CD14-positive monocyte (primary cell): ENCODE results near the gene CCDC12. TPM values are rescaled to one million over a fixed set of nuclear protein-coding genes. Genes with fewer than 3 reads are reported as not detected.

Experiments
- DNase-seq, 3 donors: peaks; one replicate each; pipeline ENCODE4 v3.0.0-alpha.2; 2011 to 2022
- H2AFZ ChIP-seq: 2 replicates; pipeline ENCODE4 v1.6.0; 2012; ENCODE audit warnings: mild to moderate bottlenecking, low read depth, low read length, inconsistent platforms; ENCODE audit not compliant: insufficient read depth, poor library complexity, severe bottlenecking
- H3K27ac ChIP-seq, 2 donors: 1 replicate in 1 of 2; 2 replicates in 1 of 2; pipeline ENCODE4 v1.5.1; 2012 to 2013; ENCODE audit warnings: low read length in 2 of 2, control low read depth in 1 of 2, inconsistent platforms in 1 of 2, low read depth in 1 of 2, mild to moderate bottlenecking in 1 of 2
- H3K27me3 ChIP-seq, 2 donors: one replicate each; pipeline versions ENCODE4 v1.6.0 to v1.6.1; 2011 to 2013; ENCODE audit warnings: low read length in 2 of 2; ENCODE audit not compliant: control insufficient read depth in 2 of 2, insufficient read depth in 2 of 2
- H3K36me3 ChIP-seq, 2 donors: replicated peaks in 1 of 2; 1 replicate in 1 of 2; 2 replicates in 1 of 2; pipeline versions ENCODE4 v1.5.1 to v1.6.1; 2012 to 2013; ENCODE audit warnings: low read length in 2 of 2, control low read depth in 1 of 2, inconsistent platforms in 1 of 2, mild to moderate bottlenecking in 1 of 2; ENCODE audit not compliant: insufficient read depth in 2 of 2, control insufficient read depth in 1 of 2
- H3K4me1 ChIP-seq, 2 donors: 1 replicate in 1 of 2; 2 replicates in 1 of 2; pipeline versions ENCODE4 v1.5.1 to v1.6.1; 2012 to 2013; ENCODE audit warnings: low read length in 2 of 2, control low read depth in 1 of 2, inconsistent platforms in 1 of 2, mild to moderate bottlenecking in 1 of 2, moderate library complexity in 1 of 2; ENCODE audit not compliant: insufficient read depth in 2 of 2, control insufficient read depth in 1 of 2
- H3K4me2 ChIP-seq: replicated peaks from 2 replicates; pipeline ENCODE3; 2012; ENCODE audit warnings: low read length, moderate library complexity, mild to moderate bottlenecking; ENCODE audit not compliant: poor library complexity, severe bottlenecking; ENCODE audit errors: extremely low read depth
- H3K4me3 ChIP-seq, 3 experiments: fragments of 200-600 bp in 1 of 3; sonication (generic) in 1 of 3; replicated peaks in 1 of 3; 1 replicate in 2 of 3; 2 replicates in 1 of 3; pipeline ENCODE4 v1.5.1; 2011 to 2013; ENCODE audit warnings: low read length in 3 of 3, mild to moderate bottlenecking in 3 of 3, control low read depth in 2 of 3, low read depth in 2 of 3, inconsistent platforms in 1 of 3, moderate library complexity in 1 of 3
- H3K79me2 ChIP-seq: 2 replicates; pipeline ENCODE4 v1.6.0; 2012; ENCODE audit warnings: mild to moderate bottlenecking, control low read depth, inconsistent platforms, low read length, moderate library complexity; ENCODE audit not compliant: insufficient read depth
- H3K9ac ChIP-seq: 2 replicates; pipeline ENCODE4 v1.6.0; 2017; ENCODE audit warnings: low read length, mild to moderate bottlenecking; ENCODE audit not compliant: insufficient read depth, poor library complexity, severe bottlenecking
- H3K9me3 ChIP-seq, 2 donors: replicated peaks in 1 of 2; 1 replicate in 1 of 2; 2 replicates in 1 of 2; pipeline versions ENCODE4 v1.5.1 to v1.6.1; 2012 to 2013; ENCODE audit warnings: low read length in 2 of 2, control low read depth in 1 of 2; ENCODE audit not compliant: control insufficient read depth in 1 of 2, insufficient read depth in 1 of 2
- H4K20me1 ChIP-seq: 2 replicates; pipeline ENCODE4 v1.6.0; 2012; ENCODE audit warnings: mild to moderate bottlenecking, low read length, control low read depth, moderate library complexity; ENCODE audit not compliant: insufficient read depth
- H3K27ac Mint-ChIP-seq, 7 donors: one replicate each; pipeline ENCODE4 v1.8.0; 2020; ENCODE audit warnings: mild to moderate bottlenecking in 7 of 7, mixed read lengths in 7 of 7, moderate library complexity in 6 of 7, inconsistent platforms in 2 of 7
- H3K27me3 Mint-ChIP-seq, 3 donors: one replicate each; pipeline ENCODE4 v1.8.0; 2021 to 2022; ENCODE audit warnings: low read depth in 3 of 3, mild to moderate bottlenecking in 3 of 3, mixed read lengths in 3 of 3, moderate library complexity in 3 of 3, inconsistent platforms in 1 of 3
- H3K36me3 Mint-ChIP-seq, 2 donors: one replicate each; pipeline ENCODE4 v1.8.0; 2020; ENCODE audit warnings: mixed read lengths in 2 of 2, inconsistent platforms in 1 of 2, mild to moderate bottlenecking in 1 of 2
- H3K4me1 Mint-ChIP-seq: one replicate; pipeline ENCODE4 v1.8.0; 2020; ENCODE audit warnings: mild to moderate bottlenecking, mixed read lengths
- H3K4me3 Mint-ChIP-seq, 2 donors: one replicate each; pipeline ENCODE4 v1.8.0; 2020; ENCODE audit warnings: mild to moderate bottlenecking in 2 of 2, mixed read lengths in 2 of 2, moderate library complexity in 1 of 2
- H3K9me3 Mint-ChIP-seq, 7 donors: one replicate each; pipeline ENCODE4 v1.8.0; 2020 to 2022; ENCODE audit warnings: mixed read lengths in 7 of 7, mild to moderate bottlenecking in 6 of 7, moderate library complexity in 6 of 7, inconsistent platforms in 2 of 7
- WGBS: methylation state at CpG from one replicate; pipeline ENCODE4 v1.1.5; 2013; ENCODE audit warnings: missing lambda C conversion rate; ENCODE audit not compliant: insufficient coverage; 5-methylcytosine and 5-hydroxymethylcytosine counted together
- intact Hi-C, 2 donors: fragments of 100-400 bp; cut with micrococcal nuclease; formaldehyde crosslinking; loops; one replicate each; pipeline versions ENCODE4 v1.15.0 to v1.15.1; 2023
- polyA plus RNA-seq, 3 donors: library from polyadenylated mRNA; depleted of rRNA in 1 of 3; unstranded in 2 of 3; stranded (reverse) in 1 of 3; fragments of 300-500 nt in 2 of 3; fragments of >200 nt in 1 of 3; fragmentation: Illumina TruSeq in 2 of 3; gene quantifications; 1 replicate in 2 of 3; 2 replicates in 1 of 3; pipeline ENCODE4 v1.2.3, GENCODE V29; 2012 to 2021
- TF ChIP-seq, protein P1 (sequence below): fragments of 200-600 bp; IDR thresholded peaks from one replicate; pipeline ENCODE4 v1.8.0; 2022; ENCODE audit warnings: antibody characterized with exemption, mild to moderate bottlenecking

The CCDC12 gene
- polyA plus RNA-seq, 3 donors: 50.1 to 70.7 (median 55.8) TPM

DNA sequence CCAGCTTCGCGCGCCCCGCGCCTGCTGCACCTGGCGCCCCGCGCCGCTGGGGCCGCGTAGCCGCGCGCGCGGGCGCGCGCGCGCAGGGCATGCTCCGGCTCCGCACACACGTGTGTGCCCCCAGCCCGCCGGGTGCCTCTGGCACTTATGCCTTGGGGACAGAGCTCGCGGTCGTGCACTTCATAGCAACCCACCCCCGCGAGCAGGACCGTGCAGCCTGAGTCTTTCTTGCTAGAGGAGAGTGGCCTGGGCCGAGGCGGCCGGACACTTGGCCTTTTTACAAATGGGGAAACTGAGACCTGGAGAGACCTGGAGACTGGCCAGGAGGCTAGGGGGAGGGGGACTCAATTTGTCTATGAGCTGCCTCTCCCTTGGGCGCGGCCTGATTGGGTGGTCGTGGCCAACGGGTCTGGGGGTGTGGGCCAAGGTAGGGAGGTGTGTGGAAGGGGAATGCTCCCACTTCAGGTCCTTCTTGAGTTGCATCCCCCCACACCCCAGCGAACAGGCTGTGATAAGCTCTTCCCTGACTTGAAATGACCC lies 3.5 kb upstream of the CCDC12 start:
- Histone ChIP-seq H3K36me3 (peaks cover 0 to 2% of the 10 kb centered on the region in 2 donors), H3K4me3 (peak overlapping the region; percentile 92 to 96 (median 92)), H3K4me1 (peaks cover 83 to 87% of the 10 kb centered on the region in 2 donors), H2AFZ (peak overlapping the region; percentile 29), H3K27me3 (no peaks in the 10 kb centered on the region), H3K27ac (peak overlapping the region in 1 of 2 donors; percentile 89), H3K79me2 (peaks cover 91% of the 10 kb centered on the region), H3K9me3 (no peaks in the 10 kb centered on the region), H3K9ac (peak overlapping the region; percentile 67), H4K20me1 (peaks cover 36% of the 10 kb centered on the region), H3K4me2 (peak overlapping the region; percentile 96)
- Mint-ChIP-seq H3K4me3 (peak overlapping the region; percentile 85 to 93), H3K4me1 (peaks cover 75% of the 10 kb centered on the region), H3K27ac (peak overlapping the region; percentile 64 to 91 (median 84)), H3K36me3 (peaks cover 10 to 19% of the 10 kb centered on the region in 2 donors), H3K27me3 (peaks cover 0 to 1% (median 0%) of the 10 kb centered on the region in 3 donors), H3K9me3 (no peaks in the 10 kb centered on the region)
- intact Hi-C loops: loop anchor here (5.0 to 10.0 kb wide), 3 partner anchors 48 to 285 kb away; partner anchors contain the start of gene ALS2CL (in 1 of the 2)
- TF ChIP-seq, protein P1, sequence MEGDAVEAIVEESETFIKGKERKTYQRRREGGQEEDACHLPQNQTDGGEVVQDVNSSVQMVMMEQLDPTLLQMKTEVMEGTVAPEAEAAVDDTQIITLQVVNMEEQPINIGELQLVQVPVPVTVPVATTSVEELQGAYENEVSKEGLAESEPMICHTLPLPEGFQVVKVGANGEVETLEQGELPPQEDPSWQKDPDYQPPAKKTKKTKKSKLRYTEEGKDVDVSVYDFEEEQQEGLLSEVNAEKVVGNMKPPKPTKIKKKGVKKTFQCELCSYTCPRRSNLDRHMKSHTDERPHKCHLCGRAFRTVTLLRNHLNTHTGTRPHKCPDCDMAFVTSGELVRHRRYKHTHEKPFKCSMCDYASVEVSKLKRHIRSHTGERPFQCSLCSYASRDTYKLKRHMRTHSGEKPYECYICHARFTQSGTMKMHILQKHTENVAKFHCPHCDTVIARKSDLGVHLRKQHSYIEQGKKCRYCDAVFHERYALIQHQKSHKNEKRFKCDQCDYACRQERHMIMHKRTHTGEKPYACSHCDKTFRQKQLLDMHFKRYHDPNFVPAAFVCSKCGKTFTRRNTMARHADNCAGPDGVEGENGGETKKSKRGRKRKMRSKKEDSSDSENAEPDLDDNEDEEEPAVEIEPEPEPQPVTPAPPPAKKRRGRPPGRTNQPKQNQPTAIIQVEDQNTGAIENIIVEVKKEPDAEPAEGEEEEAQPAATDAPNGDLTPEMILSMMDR: no peak
- under 1% methylated on average over 35 of the region's 40 CpGs for WGBS
- no peak for DNase-seq

DNA sequence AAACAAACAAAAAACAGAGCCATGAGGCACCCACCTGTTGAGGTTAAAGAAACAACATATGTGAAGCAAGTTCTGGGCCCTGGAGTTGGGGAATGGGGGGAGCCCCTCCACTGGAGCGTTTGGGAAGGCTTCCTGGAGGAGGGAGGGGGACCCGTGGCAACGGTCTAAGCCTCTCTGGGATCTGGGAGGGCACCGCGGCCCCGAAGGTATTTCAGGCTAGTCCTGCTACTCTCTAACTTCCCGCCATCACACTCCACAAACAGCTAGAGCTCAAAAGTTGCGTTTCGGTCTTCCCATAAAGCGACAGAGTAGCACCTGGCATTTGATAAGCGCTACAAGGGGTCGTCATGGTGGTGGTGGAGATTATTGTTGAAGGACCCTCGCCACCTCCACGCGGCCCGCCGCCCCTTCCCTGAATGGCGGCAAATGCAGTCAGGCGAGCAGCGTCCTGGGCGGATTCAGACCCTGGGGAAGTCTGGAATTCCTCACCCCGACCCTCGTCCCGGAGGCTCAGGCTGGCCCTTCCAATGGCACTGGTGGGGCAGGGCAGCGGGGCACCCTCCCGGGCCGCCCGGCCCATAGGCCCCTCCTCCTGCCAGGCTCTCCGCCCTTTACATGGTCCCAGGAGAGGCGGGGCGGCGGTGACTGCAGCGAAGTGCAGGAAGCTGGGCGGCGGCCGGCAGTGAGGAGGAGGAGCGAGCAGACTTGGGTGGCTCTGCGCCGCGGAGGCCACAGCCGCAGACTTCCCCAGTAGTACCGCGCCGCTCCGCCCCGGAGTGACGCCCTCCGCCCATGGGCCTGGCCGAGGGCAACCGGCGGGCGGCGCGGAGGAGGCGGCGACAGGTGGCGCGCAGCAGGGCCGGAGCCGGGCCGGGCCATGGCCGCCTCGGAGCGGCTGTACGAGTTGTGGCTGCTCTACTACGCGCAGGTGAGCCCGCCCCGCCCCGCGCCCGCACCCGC lies 2.7 kb upstream of the CCDC12 start, which contains the start of gene NBEAL2:
Gene NBEAL2, plus strand, starts transcription at position 682 of the 960 bp plus-strand sequence. Its CDS starts 196 bp downstream, at position 878.
- Histone ChIP-seq H3K4me3 (peak within 1 kb of the TSS; percentile 92 to 96 (median 94)), H3K4me2 (peak within 1 kb of the TSS; percentile 96), H3K36me3 (no peaks in the 10 kb centered on the region), H3K79me2 (peaks cover 91% of the 10 kb centered on the region), H3K27me3 (no peaks in the 10 kb centered on the region), H3K9me3 (no peaks in the 10 kb centered on the region), H4K20me1 (peaks cover 36% of the 10 kb centered on the region), H3K27ac (peak within 1 kb of the TSS; percentile 62 to 89), H3K4me1 (peaks cover 83 to 87% of the 10 kb centered on the region in 2 donors), H2AFZ (peak within 1 kb of the TSS; percentile 82), H3K9ac (peak within 1 kb of the TSS; percentile 67)
- H3K36me3 Mint-ChIP-seq: peaks cover 7 to 11% of the 10 kb centered on the region in 2 donors
- peak; percentile 92 to 94 (median 94) for DNase-seq
- intact Hi-C loops: loop anchor here (5.0 to 10.0 kb wide), 3 partner anchors 47 to 284 kb away; partner anchors contain the start of gene ALS2CL (in 1 of the 2)
- WGBS: under 1% methylated on average over 65 of the region's 73 CpGs
- peaks cover 0 to 1% (median 0%) of the 10 kb centered on the region in 3 donors for H3K27me3 Mint-ChIP-seq
- peak within 1 kb of the TSS; percentile 85 to 93 for H3K4me3 Mint-ChIP-seq
- TF ChIP-seq, protein P1: no peak
- H3K27ac Mint-ChIP-seq: peak within 1 kb of the TSS; percentile 86 to 93 (median 88)
- H3K9me3 Mint-ChIP-seq: no peaks in the 10 kb centered on the region
- H3K4me1 Mint-ChIP-seq: peaks cover 75% of the 10 kb centered on the region
